HG03575 (cell line): Measurements from ENCODE around the gene ACTL7A.
"Not testable (repeated sequence)": the region's sequence is repeated elsewhere in the genome, so short reads cannot be mapped to it uniquely, and the experiment has no call there.

Source experiments
- ATAC-seq: cut with Tn5 transposase; IDR thresholded peaks from one replicate; pipeline ENCODE4 v1.9.1; 2021; ENCODE audit not compliant: unreplicated experiment, insufficient number of reproducible peaks, low FRiP score; ENCODE audit errors: extremely low read depth

ACTL7A gene

GRCh38 chr9:108861997-108862396 lies at the start of gene ACTL7A:
Gene ACTL7A, plus strand, starts transcription at chr9:108862266. Its CDS starts 57 bp downstream, at chr9:108862323.
- ATAC-seq = no peak

GRCh38 chr9:108812396-108813025 lies 49.6 kb upstream of the ACTL7A start:
- ATAC-seq = no peak

- ATAC-seq = no peak
Observed at GRCh38 chr9:108813951-108814601, 48.0 kb upstream of the ACTL7A start.

GRCh38 chr9:108815156-108815555 lies 46.9 kb upstream of the ACTL7A start:
- ATAC-seq = no peak

GRCh38 chr9:108816037-108816436 lies 46.0 kb upstream of the ACTL7A start:
- no peak for ATAC-seq

- no peak for ATAC-seq
Observed at GRCh38 chr9:108823829-108824228, 38.2 kb upstream of the ACTL7A start.

GRCh38 chr9:108830272-108830671 lies 31.8 kb upstream of the ACTL7A start:
- no peak for ATAC-seq

GRCh38 chr9:108831496-108832178 lies 30.4 kb upstream of the ACTL7A start:
- no peak for ATAC-seq

- ATAC-seq = no peak
Observed at GRCh38 chr9:108832179-108832500, 29.9 kb upstream of the ACTL7A start.

GRCh38 chr9:108834959-108835665 lies 27.0 kb upstream of the ACTL7A start:
- ATAC-seq = no peak

GRCh38 chr9:108835831-108836230 lies 26.2 kb upstream of the ACTL7A start:
- no peak for ATAC-seq

GRCh38 chr9:108836319-108836718 lies 25.7 kb upstream of the ACTL7A start:
- ATAC-seq = no peak

GRCh38 chr9:108836781-108837180 lies 25.3 kb upstream of the ACTL7A start:
- ATAC-seq = no peak

- ATAC-seq = no peak
Observed at GRCh38 chr9:108837530-108837929, 24.5 kb upstream of the ACTL7A start.

- ATAC-seq = no peak
Observed at GRCh38 chr9:108838017-108838416, 24.0 kb upstream of the ACTL7A start.

- ATAC-seq = not testable (repeated sequence)
Observed at GRCh38 chr9:108839561-108839960, 22.5 kb upstream of the ACTL7A start.

GRCh38 chr9:108842610-108843295 lies 19.3 kb upstream of the ACTL7A start:
- ATAC-seq = no peak

GRCh38 chr9:108844391-108844790 lies 17.7 kb upstream of the ACTL7A start:
- no peak for ATAC-seq

GRCh38 chr9:108844856-108845255 lies 17.2 kb upstream of the ACTL7A start:
- ATAC-seq = no peak
